ENCODE measurements around the gene BCAS4.

Gene BCAS4

DNA sequence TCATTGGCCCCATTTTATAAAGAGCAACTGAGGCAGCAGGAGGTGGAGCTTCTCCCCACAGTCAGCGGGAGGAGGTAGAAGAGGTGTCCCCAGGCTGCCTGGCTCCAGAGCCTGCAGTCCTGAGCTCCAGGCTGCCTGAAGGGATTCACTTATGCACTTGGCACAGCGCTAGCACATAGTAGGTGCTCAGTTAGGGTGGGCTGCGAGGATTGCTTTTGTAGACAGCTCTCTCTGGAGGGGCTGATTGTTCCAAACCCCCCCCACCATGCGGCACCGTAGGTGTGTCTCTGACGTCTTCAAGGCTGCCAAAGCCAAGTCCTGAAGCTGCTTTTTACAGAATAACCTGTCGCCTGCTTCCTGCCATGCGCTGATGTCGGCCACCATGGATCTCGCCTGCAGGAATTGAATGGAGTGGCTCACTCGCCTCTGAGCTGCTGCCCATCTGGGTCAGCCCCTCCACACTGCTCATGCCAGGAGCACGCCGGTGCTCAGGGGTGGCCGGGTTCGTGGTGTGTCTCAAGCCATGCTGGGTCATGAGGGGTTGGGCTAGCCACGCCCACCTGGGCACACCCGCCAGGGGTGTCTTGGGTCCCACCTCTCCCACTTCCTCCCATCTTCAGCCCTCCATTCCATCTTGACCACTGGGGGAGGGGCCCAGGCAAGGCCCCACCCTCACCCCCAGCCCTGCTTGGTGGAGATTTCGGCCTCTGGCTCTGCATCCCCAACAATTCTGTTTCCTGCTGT lies 59.8 kb downstream of the BCAS4 start:
- DNase-seq (ENCODE audit: low read depth in 3 of 3), result no peak

DNA sequence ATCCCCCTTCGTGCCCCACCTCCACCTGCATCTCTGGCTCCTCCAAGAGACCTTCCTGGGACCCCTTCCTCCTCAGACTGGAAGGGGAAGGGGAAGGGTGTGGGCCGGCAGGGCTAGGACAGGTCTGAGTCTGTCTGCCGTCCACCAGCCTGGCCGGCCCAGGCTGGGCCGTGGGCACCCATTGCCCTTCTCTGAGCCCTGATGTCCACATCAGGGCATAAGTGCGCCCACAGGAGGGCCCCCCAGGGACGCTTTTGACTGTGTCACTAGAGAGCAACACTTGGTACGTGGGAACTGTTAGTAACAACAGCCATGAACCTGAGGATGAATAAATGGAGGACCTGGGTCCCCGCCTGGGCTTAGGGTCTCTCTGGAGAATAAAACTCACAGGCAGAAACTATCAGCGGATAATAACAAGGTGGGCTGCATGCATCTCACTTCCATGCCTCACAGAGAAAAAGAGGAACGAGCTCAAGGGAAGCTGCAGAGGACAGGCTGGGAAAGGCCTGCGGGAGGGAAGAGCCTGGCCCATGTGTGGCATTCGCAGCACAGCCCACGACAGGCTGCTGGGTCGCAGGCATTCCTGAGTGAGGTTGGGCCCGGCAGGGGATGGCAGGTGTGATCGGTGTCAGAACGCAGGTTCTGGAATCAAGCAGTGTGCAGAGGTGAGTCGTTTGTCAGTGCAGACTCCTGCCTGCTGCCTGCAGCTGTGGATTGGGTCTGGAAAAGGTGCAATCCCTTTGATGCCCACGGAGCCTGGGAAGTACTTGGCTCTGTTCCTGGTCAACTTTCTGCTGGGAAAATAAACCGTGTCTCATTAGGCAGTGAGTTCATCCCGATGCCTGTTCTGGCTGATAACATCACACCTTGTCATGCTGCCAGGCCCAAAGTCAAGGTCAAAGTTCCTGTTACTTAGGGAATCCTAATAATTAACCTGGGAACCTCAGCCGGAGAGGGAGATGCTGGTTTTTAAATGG lies 60.9 kb downstream of the BCAS4 start:
- no peak for DNase-seq (ENCODE audit: low read depth in 3 of 3)

- DNase-seq (ENCODE audit: low read depth in 3 of 3), result no peak
Measured at GRCh38 chr20:50856475-50857041, 61.7 kb downstream of the BCAS4 start.

- DNase-seq (ENCODE audit: low read depth in 3 of 3), result no peak
Measured at GRCh38 chr20:50857348-50857747, 62.5 kb downstream of the BCAS4 start.

- DNase-seq (ENCODE audit: low read depth in 3 of 3), result no peak
Measured at GRCh38 chr20:50858525-50858924, 63.7 kb downstream of the BCAS4 start.

DNA sequence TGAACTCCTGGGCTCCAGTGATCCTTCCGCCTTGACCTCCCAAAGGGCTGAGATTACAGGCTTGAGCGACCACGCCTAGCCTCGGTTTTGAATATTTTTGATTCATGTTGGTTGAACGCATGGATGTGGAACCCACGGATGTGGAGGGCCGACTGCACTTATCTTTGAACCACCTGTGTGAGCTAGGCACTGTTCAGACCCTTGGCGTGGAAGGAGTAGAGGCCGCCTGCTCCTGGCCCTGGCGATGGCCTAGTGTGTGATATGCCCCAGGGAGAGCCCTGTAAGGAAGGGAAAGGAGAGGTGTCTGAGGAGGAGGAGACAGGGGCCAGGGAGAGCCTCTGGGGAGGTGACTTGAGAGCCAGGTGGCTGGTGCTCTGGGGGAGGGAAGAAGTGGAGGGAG lies 64.3 kb downstream of the BCAS4 start:
- DNase-seq (ENCODE audit: low read depth in 3 of 3), result no peak

DNA sequence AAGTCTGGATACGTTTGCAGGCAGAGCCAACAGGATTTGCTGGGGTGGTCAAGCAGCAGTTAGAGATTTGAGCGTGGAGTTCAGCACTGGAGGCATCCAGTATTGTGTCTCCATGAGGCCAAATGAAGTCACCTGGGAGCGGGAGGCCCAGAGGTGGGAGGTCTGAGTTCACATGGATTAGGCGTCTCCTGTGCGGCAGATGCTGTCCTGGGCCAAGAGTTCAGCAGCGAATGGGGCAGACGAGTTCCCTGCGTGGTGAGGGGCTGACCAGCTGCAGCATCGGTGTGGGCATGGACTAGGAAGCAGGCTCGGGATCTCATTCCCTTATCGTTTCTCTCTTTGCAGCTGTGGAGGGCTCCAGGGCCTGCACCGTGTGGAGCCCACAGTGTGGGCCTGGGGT lies 66.2 kb downstream of the BCAS4 start:
- no peak for DNase-seq (ENCODE audit: low read depth in 3 of 3)

DNA sequence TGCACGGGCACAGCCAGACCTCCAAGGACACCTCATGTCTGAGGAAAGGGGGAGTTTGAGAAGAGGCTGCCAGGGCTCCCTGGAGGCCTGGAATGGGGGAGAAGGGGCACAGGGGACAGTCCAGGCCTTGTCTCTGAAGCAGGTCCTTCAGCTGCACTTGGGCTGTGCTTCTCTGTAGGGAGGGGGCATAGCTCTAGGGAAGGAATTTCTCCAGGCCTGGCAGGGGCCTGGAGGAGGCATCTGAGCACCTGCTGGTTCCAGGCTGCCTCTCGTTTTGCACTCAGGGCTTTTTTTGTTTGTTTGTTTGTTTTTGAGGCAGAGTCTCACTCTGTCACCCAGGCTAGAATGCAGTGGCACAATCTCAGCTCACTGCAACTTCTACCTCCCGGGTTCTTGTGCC lies 67.7 kb downstream of the BCAS4 start:
- DNase-seq (ENCODE audit: low read depth in 3 of 3), result no peak

DNA sequence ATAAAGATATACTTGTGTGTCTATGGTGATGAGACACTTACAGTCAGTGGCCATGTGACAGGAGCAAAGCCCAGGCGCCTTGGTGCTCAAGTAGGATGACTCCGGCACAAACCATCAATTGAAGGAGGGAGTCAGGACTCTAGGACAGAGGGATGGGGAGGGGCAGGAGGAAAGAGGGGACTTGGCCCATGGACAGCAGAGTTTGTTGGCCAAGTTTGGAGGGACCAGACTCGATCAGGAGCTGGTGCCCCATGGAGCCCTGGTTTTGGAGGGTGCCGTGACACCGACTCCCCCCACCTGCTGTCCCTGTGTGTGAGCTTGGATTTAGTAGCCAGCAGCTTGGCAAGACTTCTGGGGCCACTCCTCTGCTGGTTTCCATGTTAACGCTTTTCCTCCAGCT lies 70.3 kb downstream of the BCAS4 start:
- DNase-seq (ENCODE audit: low read depth in 3 of 3), result no peak

GRCh38 chr20:50865591-50865990 lies 70.7 kb downstream of the BCAS4 start:
- DNase-seq (ENCODE audit: low read depth in 3 of 3), result no peak

- DNase-seq (ENCODE audit: low read depth in 3 of 3), result no peak
Measured at GRCh38 chr20:50866036-50866685, 71.3 kb downstream of the BCAS4 start.

- no peak for DNase-seq (ENCODE audit: low read depth in 3 of 3)
Measured at GRCh38 chr20:50866831-50867230, 72.0 kb downstream of the BCAS4 start.

GRCh38 chr20:50867805-50868204 lies 72.9 kb downstream of the BCAS4 start:
- no peak for DNase-seq (ENCODE audit: low read depth in 3 of 3)

GRCh38 chr20:50868509-50869495 lies 73.9 kb downstream of the BCAS4 start:
- no peak for DNase-seq (ENCODE audit: low read depth in 3 of 3)

DNA sequence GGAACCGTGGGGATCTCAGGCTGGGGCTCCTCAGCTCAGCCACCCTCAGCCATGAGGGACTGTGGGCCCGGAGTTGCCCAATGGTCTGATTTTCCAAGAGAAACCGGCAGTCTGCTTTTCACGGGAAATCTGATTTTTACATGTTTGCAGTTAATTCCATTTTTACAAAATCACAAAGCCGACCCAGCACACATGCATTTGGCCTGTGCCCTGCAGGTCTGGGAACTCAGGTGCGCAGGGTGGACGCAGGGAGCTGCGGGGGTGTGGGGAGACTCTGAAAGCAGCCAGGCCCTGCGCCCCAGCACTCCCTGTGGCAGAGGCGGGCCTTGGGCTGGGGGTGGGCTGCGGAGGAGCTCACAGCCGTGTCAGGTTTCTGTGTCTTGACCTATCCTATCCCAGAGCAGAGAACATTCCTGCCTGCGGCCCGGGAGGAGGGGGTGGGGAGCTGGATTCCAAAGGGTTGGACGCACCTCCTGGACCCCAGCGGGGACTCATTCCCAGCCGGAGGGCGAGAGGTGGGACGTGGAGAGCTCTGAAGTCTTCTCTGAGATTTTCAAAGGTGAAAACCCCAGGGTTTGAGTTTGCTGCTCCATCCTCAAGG lies 75.8 kb downstream of the BCAS4 start:
- DNase-seq (ENCODE audit: low read depth in 3 of 3), result no peak

DNA sequence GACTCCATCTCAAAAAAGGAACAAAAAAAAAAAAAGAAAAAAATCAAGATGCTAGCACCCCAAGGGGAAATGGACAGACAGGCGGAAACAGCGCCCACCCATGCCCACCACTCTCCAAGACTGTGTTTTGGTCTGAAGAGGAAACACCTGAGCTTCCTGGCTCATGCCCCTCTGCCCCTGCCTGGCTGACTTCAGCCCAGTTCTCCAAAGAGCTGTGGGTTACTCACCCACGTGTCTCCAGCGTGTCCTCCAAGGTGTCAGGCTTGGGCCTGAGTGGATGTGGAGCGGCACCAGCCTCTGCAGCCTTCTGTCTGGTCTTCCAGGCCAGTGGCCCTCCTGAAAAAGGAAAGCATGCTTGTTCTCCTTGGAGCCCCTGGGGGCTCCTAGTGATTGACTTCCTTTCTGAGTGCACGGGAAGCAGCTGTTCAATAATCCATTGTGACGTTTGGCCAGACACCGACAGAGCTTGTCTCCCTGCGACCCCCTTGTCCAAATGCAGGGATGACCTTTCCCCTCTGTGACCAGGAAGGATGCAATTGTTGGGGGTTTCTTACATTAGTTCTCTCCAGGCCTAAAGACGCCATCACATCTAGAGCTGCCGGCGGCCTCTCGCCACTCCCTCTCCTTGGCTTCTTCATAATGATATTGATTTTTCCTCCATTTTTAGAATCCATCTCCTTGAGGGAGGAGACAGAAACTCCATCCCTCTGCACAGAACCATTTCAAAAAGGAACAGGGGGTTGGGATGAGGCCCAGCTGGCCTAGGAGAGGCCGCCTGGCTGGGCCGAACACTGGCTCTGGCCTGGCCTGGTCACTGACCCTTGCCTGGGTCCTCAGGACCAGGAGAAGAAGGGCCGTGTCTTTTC lies 77.9 kb downstream of the BCAS4 start:
- DNase-seq (ENCODE audit: low read depth in 3 of 3), result no peak

GRCh38 chr20:50873585-50873984 lies 78.7 kb downstream of the BCAS4 start:
- DNase-seq (ENCODE audit: low read depth in 3 of 3), result no peak

- DNase-seq (ENCODE audit: low read depth in 3 of 3), result no peak
Measured at GRCh38 chr20:50874111-50874757, 79.4 kb downstream of the BCAS4 start.

All from stimulated activated CD4-positive, alpha-beta T cell treated with anti-CD3 and anti-CD28 coated beads, TNF-alpha, amount 100 ng/mL, for 48 hours (primary cell).